IMR-90 (cell line): ENCODE measurements around the gene FGD5.

Experiments
- CTCF ChIP-seq: conservative IDR thresholded peaks from 2 replicates; pipeline ENCODE4 v1.5.1; 2012; ENCODE audit warnings: mild to moderate bottlenecking, low read depth, low read length, improper control_type of control experiment
- MAFK ChIP-seq: IDR thresholded peaks from 2 replicates; pipeline ENCODE4 v1.6.1; 2012; ENCODE audit warnings: low read depth, low read length, improper control_type of control experiment
- POLR2A ChIP-seq: IDR thresholded peaks from 2 replicates; pipeline ENCODE4 v1.6.1; 2012; ENCODE audit warnings: mild to moderate bottlenecking, low read depth, low read length
- RAD21 ChIP-seq: IDR thresholded peaks from 2 replicates; pipeline ENCODE4 v1.6.1; 2012; ENCODE audit warnings: low read length, improper control_type of control experiment
- USF2 ChIP-seq: fragments of 150-350 bp; IDR thresholded peaks from 2 replicates; pipeline ENCODE4 v1.6.1; 2017; ENCODE audit warnings: mild to moderate bottlenecking, antibody characterized with exemption, low read length, low read depth

- no peak for TF ChIP-seq CTCF
- TF ChIP-seq POLR2A, result no peak
- no peak for TF ChIP-seq MAFK
- TF ChIP-seq USF2, result no peak
- no peak for TF ChIP-seq RAD21
Observed at GRCh38 chr3:14899993-14900618, 81.3 kb downstream of the FGD5 start.
